Heart right ventricle (tissue), 16 donors: Measurements from ENCODE around the gene PLAC9. TPM values are rescaled to one million over a fixed set of nuclear protein-coding genes. Genes with fewer than 3 reads are reported as not detected.

Experiments
- ATAC-seq, 8 donors: fragments of 200-7000 bp; cut with Tn5 transposase; one replicate each; pipeline ENCODE4 v1.9.1; 2020; ENCODE audit warnings: mild to moderate bottlenecking in 8 of 8, moderate library complexity in 8 of 8, moderate number of reproducible peaks in 1 of 8
- DNase-seq, 2 donors: peaks; one replicate each; pipeline ENCODE4 v3.0.0-alpha.2; 2020
- H3K27ac ChIP-seq, 10 donors: fragments of 200-600 bp; sonication (generic) in 2 of 10; one replicate each; pipeline versions ENCODE4 v1.5.0 to v1.8.0; 2020 to 2022; ENCODE audit warnings: mild to moderate bottlenecking in 3 of 10
- H3K27me3 ChIP-seq, 7 donors: fragments of 200-600 bp; one replicate each; pipeline ENCODE4 v1.8.0; 2021 to 2022; ENCODE audit warnings: mild to moderate bottlenecking in 2 of 7
- H3K36me3 ChIP-seq, 9 donors: fragments of 200-600 bp; sonication (generic) in 1 of 9; one replicate each; pipeline versions ENCODE4 v1.5.0 to v1.8.0; 2020 to 2022; ENCODE audit warnings: mild to moderate bottlenecking in 2 of 9
- H3K4me1 ChIP-seq, 9 donors: fragments of 200-600 bp; sonication (generic) in 1 of 9; one replicate each; pipeline versions ENCODE4 v1.5.0 to v1.8.0; 2020 to 2022; ENCODE audit warnings: mild to moderate bottlenecking in 4 of 9
- H3K4me3 ChIP-seq, 10 donors: fragments of 200-600 bp; sonication (generic) in 2 of 10; one replicate each; pipeline versions ENCODE4 v1.5.0 to v1.8.0; 2020 to 2022; ENCODE audit warnings: mild to moderate bottlenecking in 7 of 10, moderate library complexity in 2 of 10
- H3K9me3 ChIP-seq, 11 donors: fragments of 200-600 bp in 10 of 11; sonication (generic) in 2 of 11; one replicate each; pipeline versions ENCODE4 v1.5.0 to v1.8.0; 2013 to 2022; ENCODE audit warnings: mild to moderate bottlenecking in 2 of 11, control low read depth in 1 of 11, moderate library complexity in 1 of 11
- CTCF ChIP-seq, 9 donors: fragments of 200-600 bp; sonication (generic) in 2 of 9; IDR thresholded peaks; one replicate each; pipeline versions ENCODE4 v1.5.0 to v1.8.0; 2021 to 2022; ENCODE audit warnings: antibody characterized with exemption in 9 of 9, mild to moderate bottlenecking in 5 of 9, moderate library complexity in 1 of 9
- WGBS, 2 donors: extraction: QIAGEN DNeasy Blood & Tissue Kit; methylation state at CpG; one replicate each; pipeline ENCODE4 v1.1.7; 2013; ENCODE audit warnings: inconsistent platforms in 1 of 2; 5-methylcytosine and 5-hydroxymethylcytosine counted together
- intact Hi-C, 10 donors: fragments of 100-400 bp; cut with DNase I; formaldehyde crosslinking; loops; one replicate each; pipeline versions ENCODE4 v1.11.1 to v1.14.2; 2022
- polyA plus RNA-seq, 2 donors: library from polyadenylated mRNA; stranded (reverse); fragments of 200-250 nt; gene quantifications; one replicate each; pipeline ENCODE4 v1.2.3, GENCODE V29; 2013
- total RNA-seq, 10 donors: library from RNA; stranded (reverse); fragmentation: NEBNext Ultra II Directional in 3 of 10; extraction: Animal tissue kit (Norgen Biotek cat#: 25700) in 3 of 10; gene quantifications; one replicate each; pipeline versions ENCODE4 v1.2.1 to v1.2.4, GENCODE V29; 2021 to 2023
- donor health status: Arrhythmogenic right ventricular cardiomyopathy.
- donor health status: ischemic (EF 13 %, LVEDD 7.1; RV severe dilation, severe dysfunction).
- donor health status: healthy with polysubstance abuse.
- donor health status: DM: no; HTN: yes; CAD: no.
- donor health status: DM: no; HTN: no; CAD: no.
- donor health status: ischemic (EF 25% LVEDD 6.9; RV normal size, moderate dysfunction).
- donor health status: ischemic (EF 25% LVEDD 5.7; RV mildly dilated, moderate dysfunction).
- donor health status: healthy.
- donor health status: DM: yes; HTN: yes; CAD: no.
- donor health status: Ischemic cardiomyopathy.
- donor health status: ischemic (EF 35%, LVEDD 5.7; RV mildly dilated, moderate dysfunction).
- donor health status: nonischemic (EF 11% LVEDD 7.7; RV severe dilation, severe dysfunction).
- donor health status: DM: yes; HTN: yes; CAD: no.
- donor health status: PGD.
- donor health status: ischemic (EF 29% LVEDD 5.4; RV normal size, mild dysfunction).
- donor health status: nonischemic (EF 23%, LVEDD 6.1; RV moderate dilation, normal function).

Gene PLAC9
- total and polyA plus RNA-seq, 12 donors, result 16.8 to 129 (median 28.7) TPM

GRCh38 chr10:80100116-80100515 lies 32.4 kb upstream of the PLAC9 start:
- intact Hi-C loops, result no loop called here
- WGBS, 2 donors, result 96 to 98% methylated on average over 9 of the region's 9 CpGs
- Histone ChIP-seq H3K27ac (no peak overlapping the region), H3K4me1 (peaks cover 2 to 18% (median 13%) of the 10 kb centered on the region in 9 donors), H3K9me3 (no peaks in the 10 kb centered on the region), H3K36me3 (no peaks in the 10 kb centered on the region), H3K27me3 (no peaks in the 10 kb centered on the region), H3K4me3 (no peak overlapping the region)
- ATAC-seq (no peak), DNase-seq (no peak)
- TF ChIP-seq CTCF (IDR thresholded peaks at IDR 0.05), result no peak

- no peak for ATAC-seq
- no peak overlapping the region for H3K4me3 ChIP-seq
- H3K36me3 ChIP-seq, result no peaks in the 10 kb centered on the region
- H3K9me3 ChIP-seq, result no peaks in the 10 kb centered on the region
- intact Hi-C loops, result no loop called here
- no peak overlapping the region for H3K27ac ChIP-seq
- no peak for TF ChIP-seq CTCF (IDR thresholded peaks at IDR 0.05)
- DNase-seq, result no peak
- peaks cover 2 to 23% (median 13%) of the 10 kb centered on the region in 9 donors for H3K4me1 ChIP-seq
- 66 to 83% methylated on average over 15 of the region's 15 CpGs for WGBS, 2 donors
- no peaks in the 10 kb centered on the region for H3K27me3 ChIP-seq
These were observed 31.5 kb upstream of the PLAC9 start for GRCh38 chr10:80100861-80101695.

- Histone ChIP-seq H3K9me3 (peaks cover 0 to 20% (median 14%) of the 10 kb centered on the region in 11 donors), H3K27ac (peak overlapping the region in 8 of 10 donors; percentile 61 to 78 (median 68)), H3K4me1 (peaks cover 2 to 23% (median 13%) of the 10 kb centered on the region in 9 donors), H3K36me3 (no peaks in the 10 kb centered on the region), H3K4me3 (no peak overlapping the region), H3K27me3 (no peaks in the 10 kb centered on the region)
- DNase-seq, result peak in 1 of 2 donors; percentile 31
- TF ChIP-seq CTCF (IDR thresholded peaks at IDR 0.05), result no peak
- WGBS, 2 donors, result 30 to 38% methylated on average over 10 of the region's 10 CpGs
- intact Hi-C loops, result no loop called here
- ATAC-seq, result peak; percentile 67 to 92 (median 89)
These were observed 28.2 kb upstream of the PLAC9 start for GRCh38 chr10:80104066-80104926.

GRCh38 chr10:80108576-80109239 lies 23.8 kb upstream of the PLAC9 start:
- TF ChIP-seq CTCF (IDR thresholded peaks at IDR 0.05), result no peak
- Histone ChIP-seq H3K36me3 (no peaks in the 10 kb centered on the region), H3K27me3 (no peaks in the 10 kb centered on the region), H3K9me3 (peaks cover 0 to 24% (median 17%) of the 10 kb centered on the region in 11 donors), H3K4me3 (no peak overlapping the region), H3K27ac (no peak overlapping the region), H3K4me1 (peaks cover 8 to 39% (median 27%) of the 10 kb centered on the region in 9 donors)
- no peak for DNase-seq
- 82 to 91% methylated on average over 8 of the region's 8 CpGs for WGBS, 2 donors
- intact Hi-C loops, result no loop called here
- ATAC-seq, result no peak
